Panc1 (cell line): ENCODE data around the gene MTURN.

Experiments used
- POLR2AphosphoS5 ChIP-seq: IDR thresholded peaks from 2 replicates; pipeline ENCODE4 v1.6.1; 2012; ENCODE audit warnings: mild to moderate bottlenecking, low read depth, low read length, moderate library complexity
- TCF7L2 ChIP-seq: IDR thresholded peaks from 2 replicates; pipeline ENCODE4 v1.6.1; 2011; ENCODE audit warnings: mild to moderate bottlenecking, low read depth, low read length, inconsistent platforms

GRCh38 chr7:30165590-30165989, 30.8 kb downstream of the MTURN start:
- TF ChIP-seq TCF7L2 (no peak), POLR2AphosphoS5 (no peak)
